CD8-positive, alpha-beta memory T cell (primary cell): Measurements from ENCODE around the gene KRTAP10-10. TPM values are rescaled to one million over a fixed set of nuclear protein-coding genes. Genes with fewer than 3 reads are reported as not detected.
"Not testable (repeated sequence)": the region's sequence is repeated elsewhere in the genome, so short reads cannot be mapped to it uniquely, and the experiment has no call there.

Experiments
- CTCF ChIA-PET: fragments of 350-600 bp; sonication (Branson Sonifier 250); formaldehyde crosslinking; loops from one replicate; lab custom pipeline; 2021; ENCODE audit warnings: antibody characterized with exemption; lab: Charles Lee
- POLR2A ChIA-PET: fragments of 350-600 bp; sonication (Branson Sonifier 250); formaldehyde crosslinking; loops from one replicate; lab custom pipeline; 2021; ENCODE audit warnings: antibody characterized with exemption; lab: Charles Lee
- DNase-seq, 5 donors: peaks; one replicate each; pipeline versions ENCODE4 v3.0.0 to v3.0.0-alpha.2; 2020 to 2022; ENCODE audit warnings: mixed read lengths in 1 of 5
- H3K27ac ChIP-seq: one replicate; pipeline ENCODE4 v1.7.0; 2013; ENCODE audit warnings: low read depth, mild to moderate bottlenecking, low read length, moderate library complexity
- H3K27me3 ChIP-seq: 2 replicates; pipeline ENCODE4 v1.7.0; 2013; ENCODE audit warnings: low read length, mild to moderate bottlenecking; ENCODE audit not compliant: insufficient read depth, poor library complexity, severe bottlenecking
- H3K36me3 ChIP-seq: 2 replicates; pipeline ENCODE4 v1.7.0; 2013; ENCODE audit warnings: mild to moderate bottlenecking, low read length, moderate library complexity; ENCODE audit not compliant: insufficient read depth
- H3K4me1 ChIP-seq: 2 replicates; pipeline ENCODE4 v1.7.0; 2013; ENCODE audit warnings: mild to moderate bottlenecking, low read length, moderate library complexity; ENCODE audit not compliant: insufficient read depth
- H3K4me3 ChIP-seq: 2 replicates; pipeline ENCODE4 v1.7.0; 2013; ENCODE audit warnings: mild to moderate bottlenecking, low read length
- H3K9me3 ChIP-seq: 2 replicates; pipeline ENCODE4 v1.7.0; 2013; ENCODE audit warnings: mild to moderate bottlenecking, low read length
- H3K27ac Mint-ChIP-seq, 8 donors: one replicate each; pipeline ENCODE4 v1.8.0; 2020 to 2021; ENCODE audit warnings: mixed read lengths in 8 of 8, mild to moderate bottlenecking in 6 of 8, inconsistent platforms in 3 of 8, moderate library complexity in 3 of 8
- H3K27me3 Mint-ChIP-seq, 2 donors: one replicate each; pipeline ENCODE4 v1.8.0; 2020 to 2021; ENCODE audit warnings: mixed read lengths in 2 of 2, mild to moderate bottlenecking in 1 of 2, moderate library complexity in 1 of 2
- H3K36me3 Mint-ChIP-seq, 3 donors: one replicate each; pipeline ENCODE4 v1.8.0; 2020 to 2021; ENCODE audit warnings: mixed read lengths in 3 of 3, inconsistent platforms in 1 of 3, mild to moderate bottlenecking in 1 of 3
- H3K4me1 Mint-ChIP-seq, 3 donors: one replicate each; pipeline ENCODE4 v1.8.0; 2020 to 2021; ENCODE audit warnings: mixed read lengths in 3 of 3, inconsistent platforms in 1 of 3, mild to moderate bottlenecking in 1 of 3
- H3K4me3 Mint-ChIP-seq, 7 donors: one replicate each; pipeline ENCODE4 v1.8.0; 2020 to 2021; ENCODE audit warnings: mixed read lengths in 7 of 7, mild to moderate bottlenecking in 6 of 7, moderate library complexity in 4 of 7, inconsistent platforms in 2 of 7
- H3K9me3 Mint-ChIP-seq, 5 donors: one replicate each; pipeline ENCODE4 v1.8.0; 2020 to 2022; ENCODE audit warnings: mixed read lengths in 5 of 5, mild to moderate bottlenecking in 3 of 5, moderate library complexity in 2 of 5, inconsistent platforms in 1 of 5
- polyA plus RNA-seq: library from polyadenylated mRNA; unstranded; fragments of 300-500 nt; fragmentation: Illumina TruSeq; gene quantifications from one replicate; pipeline ENCODE4 v1.2.3, GENCODE V29; 2021
- total RNA-seq, 2 experiments: library from RNA; stranded (reverse); gene quantifications; one replicate each; pipeline ENCODE4 v1.2.3, GENCODE V29; 2021

The KRTAP10-10 gene, protein sequence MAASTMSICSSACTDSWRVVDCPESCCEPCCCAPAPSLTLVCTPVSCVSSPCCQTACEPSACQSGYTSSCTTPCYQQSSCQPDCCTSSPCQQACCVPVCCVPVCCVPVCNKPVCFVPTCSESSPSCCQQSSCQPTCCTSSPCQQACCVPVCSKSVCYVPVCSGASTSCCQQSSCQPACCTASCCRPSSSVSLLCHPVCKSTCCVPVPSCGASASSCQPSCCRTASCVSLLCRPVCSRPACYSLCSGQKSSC
- total RNA-seq, result not detected
- polyA plus RNA-seq, result not detected

- H3K36me3 Mint-ChIP-seq, result peaks cover 0 to 19% (median 0%) of the 10 kb centered on the region in 3 donors
- H3K27me3 Mint-ChIP-seq, result peaks cover 2 to 17% of the 10 kb centered on the region in 2 donors
- no peak within 1 kb of the TSS for H3K4me3 Mint-ChIP-seq
- no peaks in the 10 kb centered on the region for H3K27me3 ChIP-seq
- H3K36me3 ChIP-seq, result no peaks in the 10 kb centered on the region
- POLR2A ChIA-PET, result no interaction called here
- H3K4me3 ChIP-seq, result no peak within 1 kb of the TSS
- H3K4me1 Mint-ChIP-seq, result no peaks in the 10 kb centered on the region
- CTCF ChIA-PET, result interaction anchor here (1.5 kb wide), 1 partner anchor 18 kb away, joined by 3 read pairs; no protein-coding TSS in a partner anchor
- DNase-seq, result no peak
- H3K9me3 Mint-ChIP-seq, result peaks cover 11 to 20% (median 18%) of the 10 kb centered on the region in 5 donors
- H3K27ac ChIP-seq, result no peak within 1 kb of the TSS
- H3K27ac Mint-ChIP-seq, result peak within 1 kb of the TSS in 2 of 8 donors; percentile 72 to 90
- H3K4me1 ChIP-seq, result no peaks in the 10 kb centered on the region
- H3K9me3 ChIP-seq, result no peaks in the 10 kb centered on the region
These were observed at the start of gene KRTAP10-10 for GRCh38 chr21:44637018-44637850. TSS of gene KRTAP10-10 (plus strand) at chr21:44637356. CDS start at chr21:44637418, 62 bp downstream.

GRCh38 chr21:44589094-44589493 is 48.1 kb upstream of the KRTAP10-10 start:
- Histone ChIP-seq H3K36me3 (no peaks in the 10 kb centered on the region), H3K27me3 (no peaks in the 10 kb centered on the region), H3K9me3 (no peaks in the 10 kb centered on the region), H3K4me3 (no peak overlapping the region), H3K4me1 (no peaks in the 10 kb centered on the region), H3K27ac (no peak overlapping the region)
- Mint-ChIP-seq H3K27ac (no peak overlapping the region), H3K27me3 (peaks cover 5 to 41% of the 10 kb centered on the region in 2 donors), H3K36me3 (peaks cover 0 to 8% (median 0%) of the 10 kb centered on the region in 3 donors), H3K4me3 (no peak overlapping the region), H3K4me1 (peaks cover 0 to 13% (median 1%) of the 10 kb centered on the region in 3 donors), H3K9me3 (peaks cover 0 to 1% (median 0%) of the 10 kb centered on the region in 5 donors)
- CTCF ChIA-PET, result no interaction called here
- DNase-seq, result no peak
- POLR2A ChIA-PET, result no interaction called here

- Histone ChIP-seq H3K4me1 (no peaks in the 10 kb centered on the region), H3K36me3 (no peaks in the 10 kb centered on the region), H3K4me3 (no peak overlapping the region), H3K27me3 (no peaks in the 10 kb centered on the region), H3K9me3 (no peaks in the 10 kb centered on the region), H3K27ac (no peak overlapping the region)
- no peak overlapping the region for H3K27ac Mint-ChIP-seq
- H3K4me3 Mint-ChIP-seq, result no peak overlapping the region
- ChIA-PET POLR2A (no interaction called here), CTCF (no interaction called here)
- peaks cover 0 to 8% (median 0%) of the 10 kb centered on the region in 3 donors for H3K36me3 Mint-ChIP-seq
- H3K9me3 Mint-ChIP-seq, result no peaks in the 10 kb centered on the region
- H3K4me1 Mint-ChIP-seq, result peaks cover 0 to 8% (median 0%) of the 10 kb centered on the region in 3 donors
- H3K27me3 Mint-ChIP-seq, result peaks cover 5 to 36% of the 10 kb centered on the region in 2 donors
- no peak for DNase-seq
These were observed 47.4 kb upstream of the KRTAP10-10 start for GRCh38 chr21:44589586-44590305.

DNA sequence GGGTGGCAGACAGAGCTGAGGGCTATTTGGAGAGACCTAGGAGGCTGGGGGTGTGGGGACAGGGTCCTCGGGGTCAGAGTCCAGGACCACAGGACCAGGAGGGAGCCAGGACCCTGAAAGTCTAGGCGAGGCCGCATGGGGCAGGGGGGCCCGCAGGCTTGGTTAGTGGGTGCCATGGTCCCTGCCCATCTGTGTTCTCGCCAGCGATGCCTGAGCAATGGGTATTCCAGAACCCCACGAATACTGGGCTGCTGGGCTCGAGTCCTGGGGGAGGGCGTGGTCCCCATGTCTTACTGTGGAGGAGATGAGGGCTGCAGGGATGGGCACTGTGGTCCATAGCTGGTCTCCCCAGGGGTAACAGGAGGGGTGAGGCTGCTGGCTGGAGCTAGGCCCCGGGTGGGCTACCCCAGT is 46.8 kb upstream of the KRTAP10-10 start:
- ChIA-PET POLR2A (no interaction called here), CTCF (no interaction called here)
- no peak for DNase-seq
- Histone ChIP-seq H3K27ac (no peak overlapping the region), H3K9me3 (no peaks in the 10 kb centered on the region), H3K36me3 (no peaks in the 10 kb centered on the region), H3K4me1 (no peaks in the 10 kb centered on the region), H3K4me3 (no peak overlapping the region), H3K27me3 (no peaks in the 10 kb centered on the region)
- H3K4me3 Mint-ChIP-seq, result no peak overlapping the region
- H3K36me3 Mint-ChIP-seq, result peaks cover 0 to 7% (median 2%) of the 10 kb centered on the region in 3 donors
- peaks cover 2 to 11% (median 3%) of the 10 kb centered on the region in 3 donors for H3K4me1 Mint-ChIP-seq
- no peaks in the 10 kb centered on the region for H3K9me3 Mint-ChIP-seq
- peaks cover 1 to 32% of the 10 kb centered on the region in 2 donors for H3K27me3 Mint-ChIP-seq
- no peak overlapping the region for H3K27ac Mint-ChIP-seq

DNA sequence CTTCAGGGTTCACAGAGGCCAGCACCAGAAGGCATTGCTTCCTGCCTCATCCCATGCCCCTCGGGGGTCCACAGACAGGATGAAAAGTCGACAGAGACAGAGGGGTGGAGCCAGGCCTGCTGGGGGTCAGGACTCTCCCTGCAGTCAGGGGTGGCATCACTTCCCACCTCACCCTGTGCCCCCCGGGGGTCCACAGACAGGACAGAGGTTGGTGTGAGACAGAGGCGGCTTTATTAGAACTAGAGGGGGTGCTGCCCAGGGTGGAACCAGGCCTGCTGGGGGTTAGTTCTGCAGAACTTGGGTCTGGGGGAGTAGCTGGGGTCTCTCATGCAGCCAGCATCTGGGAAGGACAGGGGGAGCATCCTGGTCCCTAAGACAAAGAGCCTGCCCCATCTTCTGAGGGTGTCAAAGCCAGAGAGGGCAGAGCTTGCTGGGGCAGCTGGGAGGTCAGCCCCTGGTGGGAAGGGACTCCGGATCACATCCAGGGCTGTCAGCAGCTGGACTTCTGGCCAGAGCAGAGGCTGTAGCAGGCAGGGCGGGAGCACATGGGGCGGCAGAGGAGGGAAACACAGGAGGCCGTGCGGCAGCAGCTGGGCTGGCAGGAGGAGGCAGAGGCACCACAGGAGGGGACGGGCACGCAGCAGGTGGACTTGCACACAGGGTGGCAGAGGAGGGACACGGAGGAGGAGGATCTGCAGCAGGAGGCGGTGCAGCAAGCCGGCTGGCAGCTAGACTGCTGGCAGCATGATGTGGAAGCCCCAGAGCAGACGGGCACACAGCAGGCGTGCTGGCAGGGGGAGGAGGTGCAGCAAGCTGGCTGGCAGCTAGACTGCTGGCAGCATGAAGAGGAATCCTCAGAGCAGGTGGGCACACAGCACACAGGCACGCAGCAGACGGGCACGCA is 46.0 kb upstream of the KRTAP10-10 start:
- H3K27me3 ChIP-seq, H3K9me3 Mint-ChIP-seq, H3K27ac ChIP-seq, CTCF ChIA-PET, H3K4me3 Mint-ChIP-seq, DNase-seq, H3K4me3 ChIP-seq, H3K9me3 ChIP-seq, H3K4me1 ChIP-seq, H3K36me3 ChIP-seq, POLR2A ChIA-PET, H3K36me3 Mint-ChIP-seq: not testable (repeated sequence)
- H3K27me3 Mint-ChIP-seq, result peaks cover 1 to 25% of the 10 kb centered on the region in 2 donors
- peak overlapping the region in 1 of 8 donors; percentile 83 for H3K27ac Mint-ChIP-seq
- peaks cover 2 to 12% (median 5%) of the 10 kb centered on the region in 3 donors for H3K4me1 Mint-ChIP-seq

DNA sequence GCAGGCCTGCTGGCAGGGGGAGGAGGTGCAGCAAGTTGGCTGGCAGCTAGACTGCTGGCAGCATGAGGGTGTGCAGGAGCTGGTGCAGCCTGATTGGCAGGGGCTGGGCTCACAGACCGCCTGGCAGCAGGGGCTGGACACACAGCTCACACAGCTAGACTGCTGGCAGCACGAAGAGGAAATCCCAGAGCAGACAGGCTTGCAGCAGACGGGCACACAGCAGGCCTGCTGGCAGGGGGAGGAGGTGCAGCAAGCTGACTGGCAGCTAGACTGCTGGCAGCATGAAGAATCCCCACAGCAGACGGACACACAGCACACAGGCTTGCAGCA is 45.4 kb upstream of the KRTAP10-10 start:
- H3K4me3 Mint-ChIP-seq, H3K9me3 ChIP-seq, H3K4me3 ChIP-seq, CTCF ChIA-PET, DNase-seq, H3K27me3 ChIP-seq, H3K27ac Mint-ChIP-seq, H3K9me3 Mint-ChIP-seq, H3K27ac ChIP-seq, H3K36me3 Mint-ChIP-seq, H3K36me3 ChIP-seq, POLR2A ChIA-PET, H3K4me1 ChIP-seq: not testable (repeated sequence)
- Mint-ChIP-seq H3K4me1 (peaks cover 2 to 12% (median 5%) of the 10 kb centered on the region in 3 donors), H3K27me3 (peaks cover 1 to 19% of the 10 kb centered on the region in 2 donors)

DNA sequence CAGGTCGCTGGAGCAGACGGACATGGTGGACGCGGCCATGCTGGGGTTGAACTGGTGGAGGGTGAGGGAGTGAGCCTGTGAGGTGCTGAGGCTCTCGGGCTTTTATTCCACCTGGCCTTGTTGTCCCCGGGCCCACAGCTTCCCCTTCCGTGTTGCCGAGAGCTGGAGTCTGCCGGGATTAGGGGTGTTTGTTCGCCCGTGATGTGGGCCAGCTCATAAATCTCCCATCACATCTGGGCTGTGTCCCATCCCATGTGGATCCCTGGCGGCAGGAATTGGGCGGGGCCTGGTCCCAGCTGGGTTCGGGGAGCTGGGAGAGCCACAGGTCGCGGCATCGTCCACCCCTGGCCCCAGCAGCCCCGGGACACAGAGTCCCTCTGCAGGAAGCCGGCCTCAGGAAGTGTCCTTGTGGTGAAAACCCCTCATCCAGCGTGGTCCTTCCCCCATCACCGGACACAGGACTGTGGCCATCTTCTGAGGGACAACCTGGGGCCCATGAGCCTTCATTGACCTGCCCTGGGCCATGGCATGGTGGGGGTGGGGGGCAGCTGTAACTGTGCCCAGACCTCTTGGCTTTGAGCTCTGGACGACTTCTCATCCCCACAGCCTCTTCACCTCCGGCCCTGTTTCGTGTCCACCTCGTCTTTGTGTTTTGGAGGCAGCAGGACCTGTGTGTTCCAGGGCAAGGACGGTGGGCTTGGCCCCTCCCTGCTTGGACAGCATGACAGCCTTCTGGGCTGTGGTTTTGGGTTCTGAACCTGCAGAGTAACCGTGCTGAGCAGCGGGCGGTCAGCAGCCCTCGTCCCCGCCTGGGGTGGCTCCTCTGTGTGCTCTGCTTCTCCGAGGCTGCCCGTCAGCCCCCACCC is 44.5 kb upstream of the KRTAP10-10 start, which contains the start of gene KRTAP10-6:
KRTAP10-6 (minus strand) TSS at position 60 of the 866 bp plus-strand sequence; CDS start at position 39, 21 bp downstream.
- peak within 1 kb of the TSS in 1 of 8 donors; percentile 52 for H3K27ac Mint-ChIP-seq
- H3K4me3 Mint-ChIP-seq, result no peak within 1 kb of the TSS
- no peak for DNase-seq
- Histone ChIP-seq H3K9me3 (no peaks in the 10 kb centered on the region), H3K4me1 (no peaks in the 10 kb centered on the region), H3K4me3 (no peak within 1 kb of the TSS), H3K27me3 (no peaks in the 10 kb centered on the region), H3K27ac (peak within 1 kb of the TSS; percentile 73), H3K36me3 (no peaks in the 10 kb centered on the region)
- no peaks in the 10 kb centered on the region for H3K9me3 Mint-ChIP-seq
- peaks cover 1 to 10% of the 10 kb centered on the region in 2 donors for H3K27me3 Mint-ChIP-seq
- peaks cover 2 to 12% (median 5%) of the 10 kb centered on the region in 3 donors for H3K4me1 Mint-ChIP-seq
- peaks cover 0 to 2% (median 0%) of the 10 kb centered on the region in 3 donors for H3K36me3 Mint-ChIP-seq
- POLR2A ChIA-PET, result no interaction called here
- CTCF ChIA-PET, result no interaction called here
